HG02884 (cell line): ENCODE data around the gene ACTR3C.

ENCODE experiments used
- ATAC-seq: cut with Tn5 transposase; IDR thresholded peaks from one replicate; pipeline ENCODE4 v1.9.1; 2021; ENCODE audit warnings: mild to moderate bottlenecking, moderate library complexity; ENCODE audit not compliant: unreplicated experiment

ACTR3C gene

GRCh38 chr7:150337179-150337578 is 13.8 kb upstream of the ACTR3C start:
- ATAC-seq, result no peak

- no peak for ATAC-seq
Observed at GRCh38 chr7:150336746-150337145, 13.4 kb upstream of the ACTR3C start.

GRCh38 chr7:150335774-150336112 is 12.4 kb upstream of the ACTR3C start:
- no peak for ATAC-seq

- ATAC-seq, result no peak
Observed at GRCh38 chr7:150335108-150335773, 11.9 kb upstream of the ACTR3C start.

GRCh38 chr7:150334108-150334507 is 10.8 kb upstream of the ACTR3C start:
- no peak for ATAC-seq

- no peak for ATAC-seq
Observed at GRCh38 chr7:150333659-150334058, 10.3 kb upstream of the ACTR3C start.

- ATAC-seq, result no peak
Observed at GRCh38 chr7:150332852-150333635, 9.7 kb upstream of the ACTR3C start.

GRCh38 chr7:150330211-150330885 is 7.0 kb upstream of the ACTR3C start:
- ATAC-seq, result no peak

GRCh38 chr7:150329331-150330120 is 6.2 kb upstream of the ACTR3C start:
- no peak for ATAC-seq

GRCh38 chr7:150327308-150327707 is 4.0 kb upstream of the ACTR3C start:
- no peak for ATAC-seq

GRCh38 chr7:150326657-150327268 is 3.4 kb upstream of the ACTR3C start:
- ATAC-seq, result no peak

GRCh38 chr7:150325901-150326300 is 2.6 kb upstream of the ACTR3C start:
- no peak for ATAC-seq

GRCh38 chr7:150325110-150325611 is 1.8 kb upstream of the ACTR3C start:
- ATAC-seq, result no peak

GRCh38 chr7:150324373-150324961 is 1.1 kb upstream of the ACTR3C start:
- ATAC-seq, result no peak

- peak; percentile 22 for ATAC-seq
Observed at GRCh38 chr7:150323682-150324372, 482 bp upstream of the ACTR3C start.

GRCh38 chr7:150322114-150322832 is 1.1 kb downstream of the ACTR3C start:
- no peak for ATAC-seq

- ATAC-seq, result no peak
Observed at GRCh38 chr7:150321788-150322113, 1.6 kb downstream of the ACTR3C start.

- no peak for ATAC-seq
Observed at GRCh38 chr7:150317748-150318444, 5.4 kb downstream of the ACTR3C start.
